H1 (cell line): Measurements from ENCODE around the gene C1QA. TPM values are rescaled to one million over a fixed set of nuclear protein-coding genes. Genes with fewer than 3 reads are reported as not detected.

Experiments used
- BCL11A ChIP-seq, 2 experiments: IDR thresholded peaks; one replicate each; pipeline ENCODE4 v1.6.1; 2011; ENCODE audit warnings: low read depth in 2 of 2, low read length in 2 of 2, mild to moderate bottlenecking in 2 of 2
- EGR1 ChIP-seq: IDR thresholded peaks from 2 replicates; pipeline ENCODE4 v1.6.1; 2011; ENCODE audit warnings: low read depth, low read length, borderline replicate concordance
- HDAC2 ChIP-seq, 2 experiments: fragments of 300-600 bp in 1 of 2; sonication (generic) in 1 of 2; IDR thresholded peaks; 2 replicates each; pipeline ENCODE4 v1.6.1; 2011 to 2012; ENCODE audit warnings: low read depth in 2 of 2, low read length in 2 of 2, mild to moderate bottlenecking in 2 of 2, moderate library complexity in 2 of 2, borderline replicate concordance in 1 of 2, inconsistent platforms in 1 of 2
- KDM1A ChIP-seq: fragments of 200-600, 300-600 bp; sonication (generic); IDR thresholded peaks from 2 replicates; pipeline ENCODE4 v1.7.1; 2016; ENCODE audit warnings: mild to moderate bottlenecking, low read length, borderline replicate concordance
- SIN3A ChIP-seq, 2 experiments: IDR thresholded peaks in 1 of 2; conservative IDR thresholded peaks in 1 of 2; 2 replicates each; pipeline ENCODE4 v1.6.1; 2011 to 2012; ENCODE audit warnings: low read length in 2 of 2, improper control_type of control experiment in 1 of 2, low read depth in 1 of 2, mild to moderate bottlenecking in 1 of 2
- SUZ12 ChIP-seq: fragments of 200-600 bp; sonication (generic); IDR thresholded peaks from 2 replicates; pipeline ENCODE4 v1.6.1; 2012; ENCODE audit warnings: mild to moderate bottlenecking, inconsistent platforms, low read length, moderate library complexity, mixed read lengths
- ZNF274 ChIP-seq: IDR thresholded peaks from 2 replicates; pipeline ENCODE4 v1.7.0; 2012; ENCODE audit warnings: low read length, borderline replicate concordance; ENCODE audit errors: extremely low read depth
- polyA plus RNA-seq, 7 experiments: library from polyadenylated mRNA; depleted of rRNA in 3 of 7; stranded (reverse) in 5 of 7; unstranded in 2 of 7; fragments of >200 nt in 5 of 7; fragments of 200-250 nt in 2 of 7; gene quantifications; 1 replicate in 5 of 7; 2 replicates in 1 of 7; 4 replicates in 1 of 7; pipeline versions ENCODE4 v1.2.1 to v1.2.3, GENCODE V29; 2011 to 2013; ENCODE audit warnings: missing spikeins in 2 of 7, mixed read lengths in 2 of 7
- total RNA-seq: library from RNA; stranded (reverse); fragmentation: NEBNext Ultra II Directional; extraction: Animal tissue kit (Norgen Biotek cat#: 25700); gene quantifications from 2 replicates; pipeline ENCODE4 v1.2.1, GENCODE V29; 2021

Gene C1QA
- total and polyA plus RNA-seq, 2 of the 8 experiments (the other 6 are each of a cell fraction or from before 2014, with no cell fraction given): not detected

- no peak for TF ChIP-seq HDAC2 (IDR thresholded peaks at IDR 0.05; ENCODE audit: borderline replicate concordance in 1 of 2, low read depth in 2 of 2, low read length in 2 of 2)
- TF ChIP-seq ZNF274: no peak
- no peak for TF ChIP-seq SIN3A (conservative IDR thresholded peaks at IDR 0.05 in 1 of 2, IDR thresholded peaks at IDR 0.05 in 1 of 2; ENCODE audit: low read depth in 1 of 2, low read length in 2 of 2)
- TF ChIP-seq KDM1A: no peak
- no peak for TF ChIP-seq BCL11A (IDR thresholded peaks at IDR 0.05; ENCODE audit: low read depth in 2 of 2, low read length in 2 of 2)
- no peak for TF ChIP-seq EGR1
- TF ChIP-seq SUZ12: no peak
- TF ChIP-seq, all 59 proteins: peak for 0
Measured at GRCh38 chr1:22633697-22634463, 2.5 kb upstream of the C1QA start (continued).
